NCI-H1092 treated with DMSO at 0.1 percent for 48 hours (cell line): ENCODE measurements around the gene VAV3.

ENCODE experiments used
- DNase-seq: peaks from one replicate; lab custom pipeline; 2025; lab: John Stamatoyannopoulos, UW

Gene VAV3

DNA sequence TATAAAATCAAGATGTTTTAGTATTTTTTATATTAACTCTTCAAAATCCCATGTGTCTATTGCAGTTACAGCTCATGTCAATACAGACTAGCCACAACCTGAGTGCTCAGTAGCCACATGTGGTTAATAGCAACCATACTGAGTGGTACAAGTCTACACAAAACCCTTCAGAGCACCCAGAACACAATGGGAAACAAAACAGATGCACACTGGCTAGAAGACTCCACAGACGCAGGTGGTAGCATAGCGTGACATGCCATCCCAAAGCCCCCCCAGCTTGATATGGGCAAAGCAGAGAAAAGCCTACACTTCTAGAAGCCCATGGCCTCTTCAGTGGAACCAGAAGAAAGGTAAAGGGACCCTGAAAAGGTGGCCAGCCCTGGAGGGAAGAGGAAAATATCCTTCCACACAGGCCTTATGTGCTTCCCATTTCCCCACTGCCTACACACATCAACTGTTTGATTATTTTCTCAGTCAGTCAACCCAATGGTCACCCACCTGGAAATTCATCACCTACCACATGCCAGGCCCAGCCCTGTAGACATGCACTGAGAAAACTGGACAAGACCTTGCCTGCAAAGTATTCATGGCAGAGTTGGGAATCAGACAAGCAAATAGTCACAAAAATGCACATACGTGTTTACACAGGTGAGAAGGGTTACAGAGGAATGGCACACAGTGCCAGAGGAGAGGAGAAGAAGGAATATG is 175.0 kb downstream of the VAV3 start:
- DNase-seq: no peak

GRCh38 chr1:107788206-107789202 is 176.5 kb downstream of the VAV3 start:
- no peak for DNase-seq

DNA sequence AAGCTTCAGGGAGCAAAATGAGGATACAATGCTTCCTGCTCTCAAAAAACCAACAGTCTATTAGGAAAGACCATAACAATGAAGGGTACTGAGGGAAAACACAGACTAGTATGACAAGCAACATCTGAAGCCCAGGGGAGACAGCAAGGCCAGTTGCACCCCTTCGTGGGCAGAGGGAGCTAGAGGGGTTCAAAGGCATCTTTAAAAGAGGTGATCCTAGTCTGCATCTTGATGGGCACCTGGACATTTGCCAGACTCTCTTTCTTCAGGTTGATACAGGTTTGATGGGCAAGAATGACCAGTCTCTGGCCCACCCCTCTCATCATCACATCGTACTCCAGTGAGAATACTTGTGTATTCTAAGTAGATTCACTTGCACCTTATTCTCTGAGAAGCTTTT is 177.7 kb downstream of the VAV3 start:
- DNase-seq: peak; percentile 53

- no peak for DNase-seq
These were observed 178.7 kb downstream of the VAV3 start for GRCh38 chr1:107786203-107786845.

DNA sequence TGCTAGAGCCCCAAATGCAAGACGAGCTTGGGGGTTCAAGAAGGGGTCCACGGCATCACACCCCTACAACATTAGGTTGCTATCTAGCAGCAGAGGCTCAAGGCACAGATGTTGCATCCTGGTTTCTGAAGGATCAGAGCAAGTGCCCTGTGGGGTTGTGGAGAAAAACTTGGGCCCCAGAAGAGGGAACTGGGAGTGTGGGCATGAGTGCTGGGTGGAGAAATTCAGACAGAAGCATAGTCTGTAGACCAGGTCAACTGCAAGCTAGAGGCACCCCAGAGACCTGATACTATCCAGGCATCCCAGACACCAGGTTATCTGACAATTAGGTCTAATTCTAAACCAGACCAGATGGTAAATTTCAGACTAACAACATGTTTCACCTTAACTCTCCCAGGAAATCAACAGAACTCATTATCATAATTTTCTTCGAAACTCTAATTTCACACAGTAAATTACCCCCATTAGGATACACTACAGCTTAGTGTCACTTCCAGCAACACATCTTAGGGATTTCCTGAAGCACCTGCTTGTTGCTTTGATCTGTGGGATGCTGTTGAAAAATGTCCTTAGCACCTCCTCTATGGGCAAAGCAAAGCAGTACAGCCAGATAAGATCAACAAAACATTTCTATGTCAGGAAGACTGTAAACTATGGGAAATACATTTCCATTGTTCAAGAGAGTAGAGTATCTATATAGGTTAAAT is 179.3 kb downstream of the VAV3 start:
- DNase-seq: no peak

DNA sequence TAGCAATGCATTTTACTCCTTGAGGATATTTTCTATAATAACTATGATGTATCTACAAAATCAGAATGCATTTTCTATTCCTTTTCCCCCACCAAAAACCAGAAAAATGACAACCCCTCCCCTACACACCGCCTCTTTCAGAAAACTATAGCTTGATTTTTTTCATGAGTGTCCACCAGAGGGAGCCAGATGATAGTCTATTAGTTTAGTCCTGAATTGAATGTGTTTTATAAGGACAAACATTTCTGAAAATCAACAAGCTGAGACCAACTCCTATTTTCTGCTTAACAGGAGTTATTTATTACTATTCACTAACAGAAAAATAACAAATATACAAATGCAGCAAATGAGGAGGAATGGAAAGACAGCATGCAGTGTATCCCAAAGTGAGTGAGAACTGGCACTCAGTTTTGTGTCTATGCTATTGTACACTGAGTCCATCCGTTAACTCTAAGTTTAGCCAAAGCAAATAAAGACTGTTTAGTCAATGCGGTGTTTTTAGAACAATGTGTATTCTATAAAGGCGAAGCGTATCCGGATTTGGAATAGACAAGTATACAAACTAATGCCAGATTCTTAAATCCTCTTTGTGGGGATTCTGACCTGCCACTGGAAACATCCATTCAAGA is 182.6 kb downstream of the VAV3 start:
- DNase-seq: peak; percentile 49

- no peak for DNase-seq
These were observed 183.7 kb downstream of the VAV3 start for GRCh38 chr1:107781245-107781644.

DNA sequence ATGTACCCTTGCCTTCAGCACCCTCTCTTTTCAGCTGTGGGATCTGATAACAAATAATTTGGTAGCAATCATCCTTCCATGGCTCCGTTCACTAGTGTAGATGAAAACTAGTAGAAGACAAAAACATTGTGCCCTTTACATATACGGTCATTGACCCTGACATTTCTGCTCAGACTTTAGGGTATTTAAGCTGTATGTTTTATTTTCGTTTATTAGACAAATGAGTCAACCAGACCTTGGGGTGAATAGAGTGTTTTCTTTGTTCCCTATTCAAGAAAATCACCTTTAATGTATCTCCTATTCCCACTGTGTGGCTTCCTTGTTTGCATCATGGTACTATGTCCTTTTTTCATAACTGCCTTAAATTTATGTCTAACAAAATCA is 187.3 kb downstream of the VAV3 start:
- no peak for DNase-seq

GRCh38 chr1:107776900-107777663 is 187.9 kb downstream of the VAV3 start:
- DNase-seq: peak; percentile 20

DNA sequence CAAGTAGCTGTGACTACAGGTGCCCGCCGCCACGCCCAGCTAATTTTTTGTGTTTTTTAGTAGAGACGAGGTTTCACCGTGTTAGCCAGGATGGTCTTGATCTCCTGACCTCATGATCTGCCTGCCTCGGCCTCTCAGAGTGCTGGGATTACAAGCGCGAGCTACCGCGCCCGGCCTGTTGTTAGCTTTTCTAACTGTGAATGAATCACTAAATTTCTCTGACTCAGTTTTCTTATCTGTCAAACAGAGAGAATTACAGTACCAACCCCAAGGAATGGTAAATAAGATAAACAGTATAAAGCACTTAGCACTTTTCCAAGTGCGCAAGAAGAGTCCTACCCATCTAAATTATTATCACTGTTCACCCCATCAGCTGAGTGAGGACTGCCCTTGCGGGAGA is 193.6 kb downstream of the VAV3 start:
- no peak for DNase-seq

DNA sequence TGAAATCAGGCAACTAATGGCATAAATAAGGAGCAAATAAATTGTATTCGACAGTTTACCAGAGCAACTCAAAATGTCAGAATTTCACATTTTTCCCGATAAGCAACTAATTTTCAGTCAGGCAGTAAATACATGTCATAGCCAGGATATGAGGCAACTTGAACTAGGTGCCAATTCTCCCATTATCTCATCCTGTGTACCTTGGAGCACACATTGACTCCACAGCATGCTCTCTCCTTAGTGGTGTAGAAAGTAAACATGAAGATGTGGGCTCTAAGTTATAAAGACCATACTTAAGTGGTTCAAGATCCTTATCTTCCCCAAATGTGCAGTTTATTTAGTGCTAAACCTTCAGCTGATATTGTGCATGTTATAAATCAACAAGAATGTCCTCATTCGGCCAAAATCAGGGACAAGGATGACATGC is 197.8 kb downstream of the VAV3 start:
- DNase-seq: no peak

GRCh38 chr1:107766533-107766932 is 198.4 kb downstream of the VAV3 start:
- no peak for DNase-seq

- DNase-seq: no peak
These were observed 202.1 kb downstream of the VAV3 start for GRCh38 chr1:107762751-107763390.

GRCh38 chr1:107760065-107760464 is 204.9 kb downstream of the VAV3 start:
- no peak for DNase-seq

DNA sequence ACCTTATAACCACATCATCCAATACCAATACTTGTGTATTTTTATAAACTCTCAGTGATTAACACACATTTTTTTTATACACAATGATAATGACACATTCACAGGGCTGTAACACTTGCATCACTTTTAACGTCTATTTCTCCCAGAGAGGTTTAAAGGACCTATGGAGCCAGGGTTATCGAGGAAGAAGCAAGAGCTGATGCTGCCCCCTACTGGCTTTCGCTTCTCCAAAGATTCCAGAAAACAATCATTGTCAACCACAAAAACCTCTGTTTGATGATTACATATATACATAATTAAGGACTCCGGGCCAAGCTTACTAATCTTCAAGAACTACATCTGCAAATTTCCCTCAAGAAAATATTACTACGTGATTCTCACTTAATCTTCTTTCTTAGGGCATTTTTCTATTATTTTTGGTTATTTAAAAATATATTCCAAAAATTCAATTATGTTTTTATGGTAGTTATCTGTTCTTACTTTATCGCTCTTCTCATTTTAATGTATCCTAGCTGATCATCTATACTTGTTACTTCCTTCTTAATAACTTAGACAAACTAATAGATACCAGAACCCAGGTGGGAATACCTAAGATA is 214.5 kb downstream of the VAV3 start:
- DNase-seq: peak; percentile 83

- peak; percentile 76 for DNase-seq
These were observed 216.4 kb downstream of the VAV3 start for GRCh38 chr1:107748531-107748930.

GRCh38 chr1:107741242-107741641 is 223.7 kb downstream of the VAV3 start:
- no peak for DNase-seq

- DNase-seq: no peak
These were observed 224.4 kb downstream of the VAV3 start for GRCh38 chr1:107740579-107740978.

- DNase-seq: no peak
These were observed 225.3 kb downstream of the VAV3 start for GRCh38 chr1:107739651-107740050.

- DNase-seq: no peak
These were observed 225.8 kb downstream of the VAV3 start for GRCh38 chr1:107739201-107739600.
